WI38 (cell line): ENCODE data around the gene MT1B.
A peak's percentile ranks its signal among the peaks of the same experiment; 100 is the strongest.

Experiments used
- H3K4me3 ChIP-seq: 2 replicates; pipeline ENCODE4 v1.5.1; 2011; ENCODE audit warnings: low read depth, mild to moderate bottlenecking, control low read depth, low read length
- CTCF ChIP-seq: IDR thresholded peaks from 2 replicates; pipeline ENCODE4 v1.5.1; 2012; ENCODE audit warnings: low read depth, mild to moderate bottlenecking, control low read depth, low read length

MT1B gene

GRCh38 chr16:56607675-56608042, 44.0 kb upstream of the MT1B start:
- TF ChIP-seq CTCF: no peak
- peak overlapping the region; percentile 91 for H3K4me3 ChIP-seq

DNA sequence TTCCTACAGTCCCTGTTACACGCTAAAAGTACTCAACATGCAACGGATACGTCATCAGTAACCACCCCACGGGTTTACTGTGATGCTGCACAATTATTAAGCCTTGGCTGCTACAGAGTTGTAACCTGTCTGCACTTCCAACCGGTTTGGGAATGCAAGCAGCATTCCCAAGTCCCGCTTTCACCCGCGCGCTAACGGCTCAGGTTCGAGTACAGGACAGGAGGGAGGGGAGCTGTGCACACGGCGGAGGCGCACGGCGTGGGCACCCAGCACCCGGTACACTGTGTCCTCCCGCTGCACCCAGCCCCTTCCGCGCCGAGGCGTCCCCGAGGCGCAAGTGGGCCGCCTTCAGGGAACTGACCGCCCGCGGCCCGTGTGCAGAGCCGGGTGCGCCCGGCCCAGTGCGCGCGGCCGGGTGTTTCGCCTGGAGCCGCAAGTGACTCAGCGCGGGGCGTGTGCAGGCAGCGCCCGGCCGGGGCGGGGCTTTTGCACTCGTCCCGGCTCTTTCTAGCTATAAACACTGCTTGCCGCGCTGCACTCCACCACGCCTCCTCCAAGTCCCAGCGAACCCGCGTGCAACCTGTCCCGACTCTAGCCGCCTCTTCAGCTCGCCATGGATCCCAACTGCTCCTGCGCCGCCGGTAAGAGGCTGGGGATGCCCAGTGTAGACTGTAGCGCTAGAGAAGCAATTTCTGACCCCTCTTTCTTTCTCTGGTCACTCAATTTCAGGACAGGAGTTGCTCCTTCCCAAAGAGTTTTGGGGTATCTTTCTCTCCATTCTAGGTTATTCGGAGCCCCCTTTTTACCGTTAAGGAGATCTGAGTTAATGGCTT, 43.4 kb upstream of the MT1B start, which contains the start of gene MT2A:
Gene MT2A, plus strand, starts transcription at position 542 of the 833 bp plus-strand sequence. Its CDS starts 72 bp downstream, at position 614.
- no peak for TF ChIP-seq CTCF

DNA sequence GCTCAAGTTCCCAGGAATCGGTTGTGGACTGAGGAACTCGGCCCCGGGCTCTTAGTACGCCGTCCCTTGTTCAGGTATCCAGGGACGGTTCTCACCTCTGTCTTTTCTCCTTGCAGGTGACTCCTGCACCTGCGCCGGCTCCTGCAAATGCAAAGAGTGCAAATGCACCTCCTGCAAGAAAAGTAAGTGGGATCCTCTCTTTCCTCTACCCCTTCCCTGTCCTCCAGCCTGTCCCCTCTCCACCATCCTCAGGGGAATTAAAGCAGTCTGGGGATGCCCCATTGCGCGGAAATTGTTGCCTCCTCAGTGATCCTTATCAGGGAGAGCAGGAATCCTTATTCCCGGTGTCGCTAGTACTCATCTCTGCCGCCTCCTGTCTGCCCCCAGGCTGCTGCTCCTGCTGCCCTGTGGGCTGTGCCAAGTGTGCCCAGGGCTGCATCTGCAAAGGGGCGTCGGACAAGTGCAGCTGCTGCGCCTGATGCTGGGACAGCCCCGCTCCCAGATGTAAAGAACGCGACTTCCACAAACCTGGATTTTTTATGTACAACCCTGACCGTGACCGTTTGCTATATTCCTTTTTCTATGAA, 42.7 kb upstream of the MT1B start:
- no peak for TF ChIP-seq CTCF

More for the DNA sequence above, 43.4 kb upstream of the MT1B start, which contains the start of gene MT2A:
- H3K4me3 ChIP-seq: peak within 1 kb of the TSS; percentile 91

GRCh38 chr16:56609463-56609921, 42.2 kb upstream of the MT1B start:
- TF ChIP-seq CTCF: no peak
- H3K4me3 ChIP-seq: peak overlapping the region; percentile 91

More for the DNA sequence above, 42.7 kb upstream of the MT1B start:
- H3K4me3 ChIP-seq: peak overlapping the region; percentile 91

GRCh38 chr16:56610017-56610608, 41.6 kb upstream of the MT1B start:
- TF ChIP-seq CTCF: no peak
- H3K4me3 ChIP-seq: peak overlapping the region; percentile 91

DNA sequence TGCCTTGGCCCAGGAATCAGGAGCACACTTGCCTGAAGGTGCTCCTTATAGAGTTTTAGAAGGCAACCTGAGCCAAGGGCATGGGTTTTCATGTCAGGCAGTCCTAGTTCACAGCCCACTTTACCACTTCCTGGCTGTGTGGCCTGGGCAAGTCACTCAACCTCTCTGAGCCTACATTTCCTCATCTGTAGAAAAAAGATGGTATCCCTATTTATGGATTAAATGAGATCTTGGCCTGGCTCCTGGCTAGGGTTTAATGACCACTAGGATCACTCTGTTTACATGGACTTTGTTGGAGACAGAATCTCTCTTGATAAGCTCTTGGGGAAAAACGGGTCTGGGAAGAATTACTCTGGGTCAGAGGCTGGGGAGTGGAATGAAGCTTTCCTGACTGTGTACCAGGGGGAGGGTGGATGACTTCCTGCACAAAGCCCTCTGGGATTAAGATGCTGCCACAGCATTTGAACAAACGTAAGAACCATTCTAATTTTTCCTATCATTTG, 41.0 kb upstream of the MT1B start:
- no peak for TF ChIP-seq CTCF
- peak overlapping the region; percentile 91 for H3K4me3 ChIP-seq
